Adrenal gland (tissue), 12 donors: ENCODE results near the gene OR6S1. TPM values are rescaled to one million over a fixed set of nuclear protein-coding genes. Genes with fewer than 3 reads are reported as not detected.
"Not testable (repeated sequence)": the region's sequence is repeated elsewhere in the genome, so short reads cannot be mapped to it uniquely, and the experiment has no call there.

Experiments
- DNase-seq, 7 donors: peaks; one replicate each; pipeline ENCODE4 v3.0.0-alpha.2; 2019 to 2020
- H3K27ac ChIP-seq, 5 donors: fragments of 200-600 bp; sonication (generic) in 4 of 5; 1 replicate in 3 of 5; 2 replicates in 2 of 5; pipeline versions ENCODE4 v1.5.1 to v1.8.0; 2016 to 2020; ENCODE audit warnings: mild to moderate bottlenecking in 1 of 5
- H3K27me3 ChIP-seq: fragments of 200-600 bp; 2 replicates; pipeline ENCODE4 v1.8.0; 2021
- H3K36me3 ChIP-seq, 2 donors: fragments of 200-600 bp; replicated peaks in 1 of 2; 1 replicate in 1 of 2; 2 replicates in 1 of 2; pipeline versions ENCODE4 v1.5.1 to v1.8.0; 2018 to 2022
- H3K4me1 ChIP-seq, 2 donors: fragments of 200-600 bp; replicated peaks in 1 of 2; 1 replicate in 1 of 2; 2 replicates in 1 of 2; pipeline versions ENCODE4 v1.5.1 to v1.8.0; 2018 to 2021
- H3K4me3 ChIP-seq, 4 donors: fragments of 200-600 bp; sonication (generic) in 3 of 4; one replicate each; pipeline ENCODE4 v1.5.1; 2016 to 2018
- H3K9me3 ChIP-seq, 3 donors: fragments of 200-600 bp; sonication (generic) in 1 of 3; replicated peaks in 1 of 3; 1 replicate in 2 of 3; 2 replicates in 1 of 3; pipeline versions ENCODE4 v1.5.1 to v1.8.0; 2016 to 2021
- POLR2A ChIP-seq, 2 donors: fragments of 450-650 bp; IDR thresholded peaks; one replicate each; pipeline ENCODE4 v1.6.1; 2017; ENCODE audit warnings: antibody characterized with exemption in 2 of 2, mild to moderate bottlenecking in 2 of 2, moderate library complexity in 1 of 2
- WGBS, 4 donors: extraction: QIAGEN DNeasy Blood & Tissue Kit in 2 of 4; methylation state at CpG; one replicate each; pipeline versions ENCODE4 v1.1.5 to v1.1.7; 2013 to 2017; 5-methylcytosine and 5-hydroxymethylcytosine counted together
- intact Hi-C, 2 donors: fragments of 100-400 bp; cut with DNase I; formaldehyde crosslinking; loops; one replicate each; pipeline versions ENCODE4 v1.14.1 to v1.15.0; 2022 to 2023
- polyA plus RNA-seq, 3 donors: library from polyadenylated mRNA; stranded (reverse); fragments of 200-250 nt in 2 of 3; fragments of 350-450 nt in 1 of 3; fragmentation: Illumina TruSeq in 1 of 3; extraction: RNeasy Lipid Tissue Mini Kit (QIAGEN cat#74804) in 1 of 3; gene quantifications; one replicate each; pipeline ENCODE4 v1.2.3, GENCODE V29; 2013 to 2014
- total RNA-seq, 9 donors: library from RNA; depleted of rRNA in 4 of 9; stranded (reverse); fragments of >200 nt in 4 of 9; fragments of 120-200 nt in 1 of 9; fragmentation: NEBNext Ultra II Directional in 1 of 9; extraction: Animal tissue kit (Norgen Biotek cat#: 25700) in 1 of 9; gene quantifications; one replicate each; pipeline versions ENCODE4 v1.1.0 to v1.2.4, GENCODE V29; 2013 to 2023
- TF ChIP-seq, protein P1 (sequence below), 6 experiments: fragments of 450-650 bp in 4 of 6; fragments of 200-600 bp in 2 of 6; sonication (generic) in 1 of 6; IDR thresholded peaks; 1 replicate in 5 of 6; 2 replicates in 1 of 6; pipeline versions ENCODE4 v1.5.1 to v1.8.0; 2016 to 2021; ENCODE audit warnings: antibody characterized with exemption in 6 of 6, mild to moderate bottlenecking in 2 of 6, moderate library complexity in 1 of 6
- donor health status: healthy with polysubstance abuse.
- donor health status: Bipolar disorder and iron deficiency.
- donor health status: DM: yes; HTN: yes; CAD: no.
- donor health status: DM: no; HTN: no; CAD: no.
- donor health status: DM: no; HTN: no; CAD: no.
- donor health status: DM: yes; HTN: yes; CAD: no.

Gene OR6S1
- total and polyA plus RNA-seq, 12 donors, result not detected

DNA sequence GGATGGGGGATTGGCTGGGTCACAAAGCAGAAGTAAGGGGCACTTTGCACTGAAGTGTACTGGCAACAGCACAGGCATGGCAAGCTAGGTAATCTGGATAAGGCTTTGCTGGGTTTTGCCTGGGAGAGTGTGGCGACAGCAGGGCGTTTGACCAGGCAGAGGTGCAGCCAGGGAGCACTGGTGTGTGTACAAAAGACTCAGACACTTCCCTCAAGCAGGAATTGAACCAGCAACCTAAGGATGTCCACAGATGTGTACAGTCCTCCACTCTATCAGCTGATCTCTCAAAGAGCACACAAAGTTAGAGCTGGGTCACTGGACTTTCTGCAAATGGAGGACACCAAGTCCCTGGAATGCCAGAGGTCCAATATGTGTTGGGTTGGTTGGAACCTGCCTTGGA is 27.5 kb upstream of the OR6S1 start:
- Histone ChIP-seq H3K27ac (no peak overlapping the region), H3K36me3 (no peaks in the 10 kb centered on the region), H3K4me3 (no peak overlapping the region), H3K27me3 (peaks cover 5% of the 10 kb centered on the region), H3K4me1 (no peaks in the 10 kb centered on the region), H3K9me3 (no peaks in the 10 kb centered on the region)
- DNase-seq, result peak in 1 of 7 donors; percentile 5
- TF ChIP-seq, protein P1, sequence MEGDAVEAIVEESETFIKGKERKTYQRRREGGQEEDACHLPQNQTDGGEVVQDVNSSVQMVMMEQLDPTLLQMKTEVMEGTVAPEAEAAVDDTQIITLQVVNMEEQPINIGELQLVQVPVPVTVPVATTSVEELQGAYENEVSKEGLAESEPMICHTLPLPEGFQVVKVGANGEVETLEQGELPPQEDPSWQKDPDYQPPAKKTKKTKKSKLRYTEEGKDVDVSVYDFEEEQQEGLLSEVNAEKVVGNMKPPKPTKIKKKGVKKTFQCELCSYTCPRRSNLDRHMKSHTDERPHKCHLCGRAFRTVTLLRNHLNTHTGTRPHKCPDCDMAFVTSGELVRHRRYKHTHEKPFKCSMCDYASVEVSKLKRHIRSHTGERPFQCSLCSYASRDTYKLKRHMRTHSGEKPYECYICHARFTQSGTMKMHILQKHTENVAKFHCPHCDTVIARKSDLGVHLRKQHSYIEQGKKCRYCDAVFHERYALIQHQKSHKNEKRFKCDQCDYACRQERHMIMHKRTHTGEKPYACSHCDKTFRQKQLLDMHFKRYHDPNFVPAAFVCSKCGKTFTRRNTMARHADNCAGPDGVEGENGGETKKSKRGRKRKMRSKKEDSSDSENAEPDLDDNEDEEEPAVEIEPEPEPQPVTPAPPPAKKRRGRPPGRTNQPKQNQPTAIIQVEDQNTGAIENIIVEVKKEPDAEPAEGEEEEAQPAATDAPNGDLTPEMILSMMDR (IDR thresholded peaks at IDR 0.05), result no peak
- no peak for TF ChIP-seq POLR2A (IDR thresholded peaks at IDR 0.05)
- WGBS, 4 donors, result 67 to 90% (median 82%) methylated on average over 2 of the region's 2 CpGs
- intact Hi-C loops, result no loop called here

DNA sequence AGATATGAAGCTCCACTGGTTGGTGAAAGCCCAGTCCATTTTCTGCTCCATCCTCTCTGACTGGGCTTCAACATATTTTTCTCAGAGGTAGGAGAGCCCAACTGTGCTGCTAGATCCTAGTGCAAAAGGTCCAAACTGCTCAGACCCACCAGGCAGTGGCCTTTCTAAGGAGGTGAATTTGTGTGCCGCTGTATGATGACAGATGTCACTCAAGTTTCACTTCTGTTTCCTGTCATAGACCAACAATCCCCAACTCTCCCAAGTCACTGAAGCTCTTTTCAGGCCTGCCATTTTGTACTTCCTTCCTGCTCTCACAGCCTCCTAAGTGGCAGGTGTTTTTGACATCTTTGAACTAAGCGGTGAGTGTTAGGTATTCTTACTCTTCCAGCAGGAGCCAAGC is 26.5 kb upstream of the OR6S1 start:
- Histone ChIP-seq H3K4me1 (no peaks in the 10 kb centered on the region), H3K36me3 (no peaks in the 10 kb centered on the region), H3K27me3 (peaks cover 5% of the 10 kb centered on the region), H3K9me3 (no peaks in the 10 kb centered on the region), H3K4me3 (no peak overlapping the region), H3K27ac (no peak overlapping the region)
- DNase-seq, result no peak
- intact Hi-C loops, result no loop called here
- WGBS, 4 donors, result 69 to 82% (median 76%) methylated on average over 2 of the region's 2 CpGs
- TF ChIP-seq, protein P1 (IDR thresholded peaks at IDR 0.05), result no peak
- TF ChIP-seq POLR2A (IDR thresholded peaks at IDR 0.05), result no peak

DNA sequence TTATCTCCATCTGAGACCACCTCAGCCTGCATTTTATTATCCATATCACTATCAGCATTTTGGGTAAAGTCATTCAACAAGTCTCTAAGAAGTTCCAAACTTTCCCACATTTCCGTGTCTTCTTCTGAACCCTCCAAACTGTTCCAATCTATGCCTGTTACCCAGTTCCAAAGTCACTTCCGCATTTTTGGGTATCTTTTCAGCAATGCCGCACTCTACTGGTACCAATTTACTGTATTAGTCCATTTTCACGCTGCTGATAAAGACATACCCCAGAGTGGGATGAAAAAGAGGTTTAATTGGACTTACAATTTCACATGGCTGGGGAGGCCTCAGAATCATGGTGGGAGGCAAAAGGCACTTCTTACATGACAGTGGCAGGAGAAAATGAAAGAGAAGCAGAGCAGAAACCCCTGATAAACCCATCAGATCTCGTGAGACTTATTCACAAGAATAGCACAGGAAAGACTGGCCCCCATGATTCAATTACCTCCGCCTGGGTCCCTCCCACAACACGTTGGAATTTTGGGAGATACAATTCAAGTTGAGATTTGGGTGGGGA is 25.0 kb upstream of the OR6S1 start:
- WGBS, 4 donors, result 68 to 85% (median 77%) methylated on average over 7 of the region's 7 CpGs
- H3K4me1 ChIP-seq, H3K27ac ChIP-seq, H3K36me3 ChIP-seq, H3K27me3 ChIP-seq, intact Hi-C loops, H3K9me3 ChIP-seq, DNase-seq, H3K4me3 ChIP-seq: not testable (repeated sequence)

DNA sequence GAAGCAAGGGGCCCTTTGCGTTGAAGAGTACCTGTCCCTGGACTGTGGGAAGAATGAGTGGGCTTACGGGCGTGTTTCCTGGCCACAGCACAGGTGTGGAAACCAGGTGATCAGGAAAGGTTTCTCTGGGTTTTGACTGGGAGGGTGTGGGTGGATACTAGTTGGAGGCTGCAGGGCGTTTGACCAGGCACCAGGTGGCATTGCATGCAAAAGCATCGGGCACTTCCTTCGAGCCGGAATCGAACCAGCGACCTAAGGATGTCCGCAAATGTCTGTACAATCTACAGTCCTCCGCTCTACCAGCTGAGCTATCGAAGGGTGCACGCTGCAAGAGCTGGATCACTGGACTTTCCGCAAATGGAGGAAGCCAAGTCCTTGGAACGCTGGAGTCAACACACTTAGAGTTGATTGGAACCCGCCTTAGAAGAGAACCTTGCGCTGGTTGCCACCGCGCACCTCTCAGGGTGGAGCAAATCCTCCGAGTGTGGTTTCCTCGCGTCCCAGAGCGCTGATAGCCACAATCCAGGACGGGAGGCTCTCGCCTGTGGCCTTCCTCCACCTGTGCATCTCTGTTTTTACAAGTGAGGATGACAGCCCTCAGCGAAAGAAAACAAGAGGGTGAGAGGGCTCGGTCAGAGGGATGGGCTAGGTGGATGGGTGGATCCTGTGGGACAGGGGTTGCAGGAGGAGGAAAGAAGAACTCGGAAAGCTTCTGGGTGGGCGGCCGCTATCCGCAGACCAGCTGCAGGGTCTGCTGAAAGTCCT is 21.7 kb upstream of the OR6S1 start:
- peak; percentile 29 to 65 (median 49) for DNase-seq
- no peaks in the 10 kb centered on the region for H3K4me1 ChIP-seq
- peak overlapping the region in 1 of 4 donors; percentile 21 for H3K4me3 ChIP-seq
- 4 to 5% (median 4%) methylated on average over 16 to 31 of the region's 31 CpGs for WGBS, 4 donors
- no peaks in the 10 kb centered on the region for H3K9me3 ChIP-seq
- H3K27me3 ChIP-seq, result peaks cover 30% of the 10 kb centered on the region
- H3K27ac ChIP-seq, result no peak overlapping the region
- no peaks in the 10 kb centered on the region for H3K36me3 ChIP-seq
- TF ChIP-seq, protein P1 (IDR thresholded peaks at IDR 0.05), result peak in 5 of 6 experiments; percentile 13 to 50 (median 43)
- TF ChIP-seq POLR2A (IDR thresholded peaks at IDR 0.05), result no peak
- intact Hi-C loops, result no loop called here
